GM12878 (cell line): ENCODE results near the gene PTPN20. TPM values are rescaled to one million over a fixed set of nuclear protein-coding genes. Genes with fewer than 3 reads are reported as not detected.

ENCODE experiments used
- ATAC-seq: fragments of 200-7000 bp; cut with Tn5 transposase; 3 replicates; pipeline ENCODE4 v1.9.1; 2020; ENCODE audit warnings: mild to moderate bottlenecking, moderate library complexity
- BruUV-seq: library from RNA; stranded (reverse); fragments of 400-500 nt; replicated peaks from 2 replicates; lab custom pipeline; 2021; lab: Mats Ljungman, UMichigan
- CTCF ChIA-PET: fragments of 300-600 bp; sonication (Branson Sonifier 250); formaldehyde crosslinking; extraction: SDS; loops from one replicate; lab custom pipeline; 2021; ENCODE audit warnings: inconsistent platforms; lab: Yijun Ruan, JAX
- POLR2A ChIA-PET: fragments of 350-600 bp; formaldehyde crosslinking; extraction: SDS; loops from one replicate; lab custom pipeline; 2021; ENCODE audit warnings: inconsistent platforms; lab: Charles Lee
- RAD21 ChIA-PET: fragments of 300-600 bp; sonication (Branson Sonifier 250); formaldehyde crosslinking; loops from one replicate; lab custom pipeline; 2023; ENCODE audit warnings: antibody characterized with exemption; ENCODE audit not compliant: unreplicated experiment; lab: Charles Lee
- SMC1A ChIA-PET: fragments of 300-600 bp; sonication (Branson Sonifier 250); formaldehyde crosslinking; loops from one replicate; lab custom pipeline; 2023; ENCODE audit not compliant: unreplicated experiment, uncharacterized antibody; lab: Charles Lee
- DNase-seq: peaks from one replicate; pipeline ENCODE4 v3.0.0-alpha.2; 2011; ENCODE audit warnings: low read depth, low spot score
- FAIRE-seq: peaks from 3 replicates; lab custom pipeline; 2011; peaks lifted over from hg19 to GRCh38; lab: Jason Lieb, UNC
- H2AFZ ChIP-seq: 2 replicates; pipeline ENCODE4 v1.6.0; 2011; ENCODE audit warnings: low read depth, low read length, control low read depth; ENCODE audit not compliant: control insufficient read depth
- H3K27ac ChIP-seq: 2 replicates; pipeline ENCODE4 v1.5.1; 2011; ENCODE audit warnings: control low read depth; ENCODE audit not compliant: control insufficient read depth, insufficient read depth
- H3K27me3 ChIP-seq, 2 experiments: replicated peaks in 1 of 2; 2 replicates each; pipeline versions ENCODE4 v1.6.0 to v1.6.1; 2011; ENCODE audit warnings: low read length in 1 of 2; ENCODE audit not compliant: control insufficient read depth in 2 of 2, insufficient read depth in 2 of 2
- H3K36me3 ChIP-seq, 2 experiments: 2 replicates each; pipeline ENCODE4 v1.5.1; 2011; ENCODE audit warnings: low read length in 1 of 2; ENCODE audit not compliant: control insufficient read depth in 2 of 2, insufficient read depth in 2 of 2
- H3K4me1 ChIP-seq: 2 replicates; pipeline ENCODE4 v1.6.1; 2011; ENCODE audit warnings: mild to moderate bottlenecking, low read length, moderate library complexity, mixed read lengths; ENCODE audit not compliant: control insufficient read depth, insufficient read depth
- H3K4me2 ChIP-seq: 2 replicates; pipeline ENCODE4 v1.6.0; 2011; ENCODE audit warnings: control low read depth; ENCODE audit not compliant: control insufficient read depth, insufficient read depth
- H3K4me3 ChIP-seq: fragments of 200-600 bp; sonication (generic); 2 replicates; pipeline ENCODE4 v1.5.1; 2016
- H3K79me2 ChIP-seq: 2 replicates; pipeline ENCODE4 v1.6.0; 2011; ENCODE audit warnings: low read length; ENCODE audit not compliant: control insufficient read depth, insufficient read depth
- H3K9ac ChIP-seq: 2 replicates; pipeline ENCODE4 v1.8.0; 2011; ENCODE audit warnings: low read length, control low read depth, mixed read lengths; ENCODE audit not compliant: control insufficient read depth, insufficient read depth
- H3K9me3 ChIP-seq: replicated peaks from 3 replicates; pipeline ENCODE4 v1.5.1; 2011; ENCODE audit warnings: mild to moderate bottlenecking, low read length; ENCODE audit not compliant: control insufficient read depth, insufficient read depth
- H4K20me1 ChIP-seq: 2 replicates; pipeline ENCODE4 v1.6.0; 2011; ENCODE audit not compliant: control insufficient read depth, insufficient read depth
- BACH1 ChIP-seq: fragments of 450-650 bp; IDR thresholded peaks from 2 replicates; pipeline ENCODE4 v1.6.1; 2017; ENCODE audit warnings: mild to moderate bottlenecking, borderline replicate concordance
- CHD4 ChIP-seq: fragments of 200-600 bp; sonication (generic); IDR thresholded peaks from 2 replicates; pipeline ENCODE4 v1.6.1; 2016; ENCODE audit warnings: mild to moderate bottlenecking
- IRF4 ChIP-seq: IDR thresholded peaks from 2 replicates; pipeline ENCODE4 v1.6.1; 2011; ENCODE audit warnings: low read depth, low read length
- POLR2AphosphoS5 ChIP-seq: IDR thresholded peaks from 2 replicates; pipeline ENCODE4 v1.6.1; 2011; ENCODE audit warnings: mild to moderate bottlenecking, low read length, inconsistent platforms
- SUPT20H ChIP-seq: IDR thresholded peaks from 2 replicates; pipeline ENCODE4 v1.6.1; 2011; ENCODE audit warnings: low read depth, mild to moderate bottlenecking, low read length, moderate library complexity, borderline replicate concordance; ENCODE audit not compliant: control insufficient read depth
- WGBS: methylation state at CpG from one replicate; pipeline ENCODE4 v1.1.6; 2016; ENCODE audit warnings: low lambda C conversion rate; ENCODE audit not compliant: insufficient replicate concordance, insufficient coverage; ENCODE audit errors: missing lambda C conversion rate; 5-methylcytosine and 5-hydroxymethylcytosine counted together
- in situ Hi-C: fragments of 300-500 bp; cut with MboI; formaldehyde crosslinking; loops from 9 replicates; pipeline ENCODE4 v1.14.3; 2018; ENCODE audit warnings: mixed read lengths
- intact Hi-C: fragments of 100-400 bp; cut with micrococcal nuclease; formaldehyde crosslinking; loops from one replicate; pipeline ENCODE4 v1.14.2; 2022; ENCODE audit not compliant: unreplicated experiment
- polyA plus RNA-seq, 11 experiments: library from polyadenylated mRNA; depleted of rRNA in 4 of 11; unstranded in 6 of 11; stranded (reverse) in 5 of 11; fragments of >200 nt; fragmentation: Nextera tagmentation in 4 of 11; fragmentation: Illumina TruSeq in 1 of 11; extraction: Ambion mirVana in 4 of 11; extraction: Trizol in 1 of 11; gene quantifications; 1 replicate in 1 of 11; 2 replicates in 10 of 11; pipeline versions ENCODE4 v1.2.1 to v1.2.3, GENCODE V29; 2011 to 2016; ENCODE audit warnings: inconsistent platforms in 2 of 11, missing spikeins in 2 of 11, low read depth in 1 of 11
- total RNA-seq, 4 experiments: library from RNA; depleted of rRNA in 3 of 4; stranded (reverse); fragments of >200 nt in 3 of 4; fragmentation: Illumina TruSeq in 1 of 4; extraction: Trizol in 1 of 4; gene quantifications; 2 replicates each; pipeline versions ENCODE4 v1.2.1 to v1.2.3, GENCODE V29; 2013 to 2021
- TF ChIP-seq, protein P1 (sequence below), 3 experiments: IDR thresholded peaks in 2 of 3; conservative IDR thresholded peaks in 1 of 3; 2 replicates each; pipeline ENCODE4 v1.5.1; 2011; ENCODE audit warnings: low read depth in 3 of 3, low read length in 3 of 3, mild to moderate bottlenecking in 3 of 3, control low read depth in 2 of 3, moderate library complexity in 2 of 3, inconsistent platforms in 1 of 3, mixed read lengths in 1 of 3; ENCODE audit not compliant: control insufficient read depth in 2 of 3, insufficient read depth in 1 of 3; ENCODE audit errors: extremely low read depth in 1 of 3

Gene PTPN20
- total and polyA plus RNA-seq, 10 of the 15 experiments (the other 5 are each of a cell fraction or from before 2014, with no cell fraction given), result 0.04 to 3.4 (median 0.10) TPM; not detected in 4

DNA sequence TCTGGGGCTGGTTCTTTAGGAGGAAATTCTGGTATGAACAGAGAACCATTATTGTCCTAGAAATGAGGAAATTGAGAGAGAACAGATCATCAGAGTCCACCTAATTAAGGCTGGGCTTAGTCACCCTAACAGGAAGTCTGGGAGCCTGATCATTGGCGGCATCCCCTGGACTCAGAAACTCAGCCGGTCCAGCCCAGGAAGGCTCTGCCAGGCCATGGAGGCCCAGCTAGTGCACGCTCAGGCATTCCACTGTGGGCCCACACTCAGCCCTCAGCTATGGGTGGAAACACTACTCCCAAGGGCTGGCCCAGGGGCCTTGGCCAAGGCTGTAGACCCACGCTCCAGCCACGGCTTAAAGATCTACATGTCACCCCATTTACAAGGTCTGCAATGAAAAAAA is 109.2 kb downstream of the PTPN20 start:
- H3K9ac ChIP-seq, result no peak overlapping the region
- H3K4me1 ChIP-seq, result no peaks in the 10 kb centered on the region
- no peak for FAIRE-seq
- H3K27ac ChIP-seq, result no peak overlapping the region
- no peaks in the 10 kb centered on the region for H4K20me1 ChIP-seq
- ChIA-PET SMC1A (no interaction called here), POLR2A (no interaction called here), RAD21 (no interaction called here), CTCF (interaction anchor here (1.2 kb wide), 1 partner anchor 291 kb away, joined by 3 read pairs; no protein-coding TSS in a partner anchor)
- no peaks in the 10 kb centered on the region for H3K79me2 ChIP-seq
- no peaks in the 10 kb centered on the region for H3K9me3 ChIP-seq
- WGBS, result 45% methylated on average over 5 of the region's 5 CpGs
- H2AFZ ChIP-seq, result no peak overlapping the region
- intact Hi-C loops (no loop called here), in situ Hi-C loops (no loop called here)
- no peaks in the 10 kb centered on the region for H3K27me3 ChIP-seq
- no peak overlapping the region for H3K4me3 ChIP-seq
- BruUV-seq, result no TSS peak
- ATAC-seq, result no peak
- H3K36me3 ChIP-seq, result no peaks in the 10 kb centered on the region
- TF ChIP-seq CHD4 (no peak), SUPT20H (no peak)
- no peak for DNase-seq
- no peak overlapping the region for H3K4me2 ChIP-seq

DNA sequence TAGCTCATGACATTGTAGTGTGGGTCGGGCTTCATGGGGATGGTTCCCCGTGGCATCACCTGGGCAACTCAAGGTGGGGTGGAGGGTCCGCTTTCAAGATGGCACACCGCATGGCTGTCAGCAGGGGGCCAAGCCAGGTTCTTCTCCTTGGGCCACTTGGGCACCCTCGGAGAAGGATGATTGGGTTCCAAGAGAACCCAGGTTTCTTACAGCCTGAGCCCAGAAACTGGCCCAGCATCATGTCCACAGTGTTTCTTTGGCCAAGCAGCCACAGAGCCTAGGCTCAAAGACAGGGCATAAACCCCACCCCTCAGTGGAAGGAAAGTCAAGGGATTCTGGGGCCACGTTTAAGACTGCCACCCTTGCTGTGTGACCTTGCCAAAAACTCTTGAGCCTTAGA is 110.6 kb downstream of the PTPN20 start:
- no peak for ATAC-seq
- DNase-seq, result no peak
- WGBS, result 37% methylated on average over 6 of the region's 6 CpGs
- POLR2A ChIA-PET, result interaction anchor here (0.5 kb wide), 1 partner anchor 96 kb away, joined by 3 read pairs; no protein-coding TSS in a partner anchor
- in situ Hi-C loops (no loop called here), intact Hi-C loops (no loop called here)
- Histone ChIP-seq H3K36me3 (no peaks in the 10 kb centered on the region), H3K4me3 (no peak overlapping the region), H3K9me3 (no peaks in the 10 kb centered on the region), H4K20me1 (no peaks in the 10 kb centered on the region), H2AFZ (no peak overlapping the region), H3K79me2 (no peaks in the 10 kb centered on the region), H3K27me3 (no peaks in the 10 kb centered on the region; a peak in 1 of 4 replicates), H3K27ac (no peak overlapping the region), H3K4me1 (no peaks in the 10 kb centered on the region), H3K9ac (no peak overlapping the region), H3K4me2 (no peak overlapping the region)
- CTCF ChIA-PET, result interaction anchor here (1.2 to 1.5 kb wide), 3 partner anchors 26 to 32 kb away, joined by 3 to 6 read pairs (median 3); no protein-coding TSS in a partner anchor
- no peak for FAIRE-seq
- RAD21 ChIA-PET, result no interaction called here
- TF ChIP-seq BACH1 (no peak), IRF4 (no peak), POLR2AphosphoS5 (no peak), CHD4 (no peak)
- TF ChIP-seq, protein P1, sequence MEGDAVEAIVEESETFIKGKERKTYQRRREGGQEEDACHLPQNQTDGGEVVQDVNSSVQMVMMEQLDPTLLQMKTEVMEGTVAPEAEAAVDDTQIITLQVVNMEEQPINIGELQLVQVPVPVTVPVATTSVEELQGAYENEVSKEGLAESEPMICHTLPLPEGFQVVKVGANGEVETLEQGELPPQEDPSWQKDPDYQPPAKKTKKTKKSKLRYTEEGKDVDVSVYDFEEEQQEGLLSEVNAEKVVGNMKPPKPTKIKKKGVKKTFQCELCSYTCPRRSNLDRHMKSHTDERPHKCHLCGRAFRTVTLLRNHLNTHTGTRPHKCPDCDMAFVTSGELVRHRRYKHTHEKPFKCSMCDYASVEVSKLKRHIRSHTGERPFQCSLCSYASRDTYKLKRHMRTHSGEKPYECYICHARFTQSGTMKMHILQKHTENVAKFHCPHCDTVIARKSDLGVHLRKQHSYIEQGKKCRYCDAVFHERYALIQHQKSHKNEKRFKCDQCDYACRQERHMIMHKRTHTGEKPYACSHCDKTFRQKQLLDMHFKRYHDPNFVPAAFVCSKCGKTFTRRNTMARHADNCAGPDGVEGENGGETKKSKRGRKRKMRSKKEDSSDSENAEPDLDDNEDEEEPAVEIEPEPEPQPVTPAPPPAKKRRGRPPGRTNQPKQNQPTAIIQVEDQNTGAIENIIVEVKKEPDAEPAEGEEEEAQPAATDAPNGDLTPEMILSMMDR (IDR thresholded peaks at IDR 0.05 in 2 of 3, conservative IDR thresholded peaks at IDR 0.05 in 1 of 3; ENCODE audit: control insufficient read depth in 2 of 3, extremely low read depth in 1 of 3, insufficient read depth in 1 of 3, low read depth in 3 of 3, low read length in 3 of 3), result 0 out of 6 replicates have a peak, but pooled peaks of 1 of the 3 experiments have one; percentile 10
- SMC1A ChIA-PET, result no interaction called here
- no TSS peak for BruUV-seq
